OCI-LY7 (cell line): ENCODE results near the gene HMCN1. TPM values are rescaled to one million over a fixed set of nuclear protein-coding genes. Genes with fewer than 3 reads are reported as not detected.

Experiments used
- BruUV-seq: library from RNA; stranded (reverse); fragments of 400-500 nt; replicated peaks from 2 replicates; lab custom pipeline; 2021; lab: Mats Ljungman, UMichigan
- CTCF ChIA-PET: fragments of 300-600 bp; sonication (Branson Sonifier 250); formaldehyde crosslinking; loops from one replicate; lab custom pipeline; 2022; ENCODE audit warnings: antibody characterized with exemption; ENCODE audit not compliant: unreplicated experiment; lab: Charles Lee
- POLR2A ChIA-PET: fragments of 300-600 bp; sonication (Branson Sonifier 250); formaldehyde crosslinking; loops from one replicate; lab custom pipeline; 2022; ENCODE audit warnings: antibody characterized with exemption; lab: Charles Lee
- DNase-seq: peaks from one replicate; pipeline ENCODE4 v3.0.0-alpha.2; 2015; ENCODE audit warnings: low spot score
- H2AFZ ChIP-seq: fragments of 200-600 bp; sonication (generic), shearing (Covaris generic); 2 replicates; pipeline ENCODE4 v1.6.1; 2014; ENCODE audit warnings: mild to moderate bottlenecking, antibody characterized with exemption, low read length, moderate library complexity
- H3K27ac ChIP-seq: fragments of 200-600 bp; sonication (generic); 2 replicates; pipeline ENCODE4 v1.5.1; 2014; ENCODE audit warnings: mixed run types, low read depth, mild to moderate bottlenecking, moderate library complexity, low read length, inconsistent platforms; ENCODE audit not compliant: poor library complexity, severe bottlenecking
- H3K36me3 ChIP-seq: fragments of 200-600 bp; sonication (generic); 2 replicates; pipeline ENCODE4 v1.6.1; 2014; ENCODE audit warnings: mild to moderate bottlenecking, antibody characterized with exemption, low read length, moderate library complexity, mixed read lengths; ENCODE audit not compliant: insufficient read depth
- H3K4me1 ChIP-seq: fragments of 200-600 bp; sonication (generic); 2 replicates; pipeline ENCODE4 v1.5.1; 2014; ENCODE audit warnings: mild to moderate bottlenecking, low read length; ENCODE audit not compliant: insufficient read depth, poor library complexity, severe bottlenecking
- H3K4me2 ChIP-seq: fragments of 200-600 bp; sonication (generic); 2 replicates; pipeline ENCODE4 v1.6.1; 2014; ENCODE audit warnings: mild to moderate bottlenecking, low read length
- H3K4me3 ChIP-seq: fragments of 200-600 bp; sonication (generic); 2 replicates; pipeline ENCODE4 v1.5.1; 2014; ENCODE audit warnings: mild to moderate bottlenecking, low read depth, low read length; ENCODE audit not compliant: poor library complexity, severe bottlenecking
- H3K79me2 ChIP-seq: fragments of 200-600 bp; sonication (generic); 2 replicates; pipeline ENCODE4 v1.6.1; 2016; ENCODE audit warnings: low read depth, mild to moderate bottlenecking, low read length, moderate library complexity, mixed read lengths; ENCODE audit not compliant: insufficient read depth
- H3K9me2 ChIP-seq: fragments of 200-600 bp; sonication (generic); 2 replicates; pipeline ENCODE4 v1.6.1; 2016; ENCODE audit warnings: mild to moderate bottlenecking, low read length, mixed read lengths; ENCODE audit not compliant: insufficient read depth
- H3K9me3 ChIP-seq: fragments of 200-600 bp; sonication (generic); 2 replicates; pipeline ENCODE4 v1.6.1; 2014; ENCODE audit warnings: mild to moderate bottlenecking, mixed run types, low read length, mixed read lengths
- H4K20me1 ChIP-seq: fragments of 200-600 bp; sonication (generic); 2 replicates; pipeline ENCODE4 v1.6.1; 2014; ENCODE audit warnings: mild to moderate bottlenecking, antibody characterized with exemption, low read length, moderate library complexity, mixed read lengths; ENCODE audit not compliant: insufficient read depth
- EZH2phosphoT487 ChIP-seq: fragments of 200-600 bp; sonication (generic); IDR thresholded peaks from 2 replicates; pipeline ENCODE4 v1.6.1; 2018; ENCODE audit warnings: low read depth, borderline replicate concordance, mild to moderate bottlenecking, mixed run types, antibody characterized with exemption, low read length, moderate library complexity, mixed read lengths
- intact Hi-C: fragments of 100-400 bp; cut with micrococcal nuclease; formaldehyde crosslinking; loops from one replicate; pipeline ENCODE4 v1.10.0; 2022; ENCODE audit not compliant: unreplicated experiment
- total RNA-seq, 2 experiments: library from RNA; depleted of rRNA in 1 of 2; stranded (reverse); fragments of >200 nt in 1 of 2; shearing (Covaris generic) in 1 of 2; gene quantifications; 2 replicates each; pipeline ENCODE4 v1.2.3, GENCODE V29; 2014 to 2022
- TF ChIP-seq, protein P1 (sequence below): fragments of 200-600 bp; sonication (generic); conservative IDR thresholded peaks from 2 replicates; pipeline ENCODE4 v1.5.1; 2014; ENCODE audit warnings: mild to moderate bottlenecking, antibody characterized with exemption, low read length, moderate library complexity, mixed read lengths

HMCN1 gene
- total RNA-seq, 2 experiments from 2014 or later: 0.02 TPM; not detected in 1

DNA sequence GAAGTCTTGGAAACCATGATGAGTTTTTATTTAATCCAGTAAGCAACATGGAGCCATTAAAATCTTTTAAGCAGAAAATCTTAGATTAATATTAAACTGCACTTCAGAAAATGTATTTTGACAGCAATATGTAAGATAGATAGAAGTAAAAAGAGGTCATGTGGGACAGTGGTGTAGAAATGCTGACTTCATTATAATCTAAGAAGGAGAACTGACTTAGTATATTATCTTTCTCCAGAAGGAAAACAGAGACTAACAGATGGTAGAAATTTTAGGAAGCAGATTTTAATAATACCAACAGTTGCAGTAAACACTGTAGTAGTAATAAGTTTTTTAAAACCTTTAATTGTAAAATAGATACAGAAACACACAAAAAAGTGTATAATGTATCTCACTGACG is 367.9 kb downstream of the HMCN1 start:
- Histone ChIP-seq H4K20me1 (no peaks in the 10 kb centered on the region), H3K9me2 (no peaks in the 10 kb centered on the region), H3K27ac (no peak overlapping the region), H3K4me3 (no peak overlapping the region), H3K4me1 (no peaks in the 10 kb centered on the region), H3K4me2 (no peak overlapping the region), H3K79me2 (no peaks in the 10 kb centered on the region), H3K36me3 (no peaks in the 10 kb centered on the region), H3K9me3 (no peaks in the 10 kb centered on the region), H2AFZ (no peak overlapping the region)
- BruUV-seq: no TSS peak
- intact Hi-C loops: no loop called here
- DNase-seq: no peak
- ChIA-PET CTCF (no interaction called here), POLR2A (no interaction called here)
- TF ChIP-seq, protein P1, sequence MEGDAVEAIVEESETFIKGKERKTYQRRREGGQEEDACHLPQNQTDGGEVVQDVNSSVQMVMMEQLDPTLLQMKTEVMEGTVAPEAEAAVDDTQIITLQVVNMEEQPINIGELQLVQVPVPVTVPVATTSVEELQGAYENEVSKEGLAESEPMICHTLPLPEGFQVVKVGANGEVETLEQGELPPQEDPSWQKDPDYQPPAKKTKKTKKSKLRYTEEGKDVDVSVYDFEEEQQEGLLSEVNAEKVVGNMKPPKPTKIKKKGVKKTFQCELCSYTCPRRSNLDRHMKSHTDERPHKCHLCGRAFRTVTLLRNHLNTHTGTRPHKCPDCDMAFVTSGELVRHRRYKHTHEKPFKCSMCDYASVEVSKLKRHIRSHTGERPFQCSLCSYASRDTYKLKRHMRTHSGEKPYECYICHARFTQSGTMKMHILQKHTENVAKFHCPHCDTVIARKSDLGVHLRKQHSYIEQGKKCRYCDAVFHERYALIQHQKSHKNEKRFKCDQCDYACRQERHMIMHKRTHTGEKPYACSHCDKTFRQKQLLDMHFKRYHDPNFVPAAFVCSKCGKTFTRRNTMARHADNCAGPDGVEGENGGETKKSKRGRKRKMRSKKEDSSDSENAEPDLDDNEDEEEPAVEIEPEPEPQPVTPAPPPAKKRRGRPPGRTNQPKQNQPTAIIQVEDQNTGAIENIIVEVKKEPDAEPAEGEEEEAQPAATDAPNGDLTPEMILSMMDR: no peak
- no peak for TF ChIP-seq EZH2phosphoT487

DNA sequence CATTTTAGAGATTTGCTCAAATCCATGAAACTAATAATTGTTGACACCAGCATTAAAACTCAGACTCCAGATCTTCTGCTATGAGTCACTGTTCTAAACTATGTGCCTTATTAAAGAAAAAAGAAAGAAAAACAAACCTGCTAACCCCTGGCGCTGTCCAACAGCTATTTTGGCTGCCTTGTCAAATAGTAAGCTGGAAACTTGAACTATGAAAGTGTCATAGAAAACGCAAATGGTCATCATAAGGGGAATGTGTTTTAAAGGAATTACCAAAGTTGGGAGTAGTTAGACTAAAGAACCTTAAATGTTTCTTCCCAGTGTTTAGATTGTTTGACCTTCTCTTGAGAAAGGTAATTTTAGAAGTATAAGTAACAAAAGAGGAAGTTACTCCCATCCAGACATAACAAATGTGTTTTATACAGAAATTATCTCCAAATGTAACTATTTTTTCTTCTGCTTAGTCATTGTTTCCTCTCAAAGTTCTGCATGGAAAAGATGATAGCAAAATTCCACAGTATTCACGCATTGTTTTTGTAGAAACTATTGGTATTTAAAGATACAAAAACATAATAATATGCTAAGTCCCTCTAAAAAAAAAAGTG is 368.5 kb downstream of the HMCN1 start:
- intact Hi-C loops: no loop called here
- H3K79me2 ChIP-seq: no peaks in the 10 kb centered on the region
- no peak overlapping the region for H2AFZ ChIP-seq
- no peaks in the 10 kb centered on the region for H4K20me1 ChIP-seq
- no TSS peak for BruUV-seq
- CTCF ChIA-PET: no interaction called here
- POLR2A ChIA-PET: interaction anchor here (0.6 kb wide), 1 partner anchor 814 kb away, joined by 3 read pairs; no protein-coding TSS in a partner anchor
- H3K9me2 ChIP-seq: no peaks in the 10 kb centered on the region
- TF ChIP-seq, protein P1: no peak
- TF ChIP-seq EZH2phosphoT487: no peak
- no peak for DNase-seq
- H3K27ac ChIP-seq: no peak overlapping the region
- no peak overlapping the region for H3K4me2 ChIP-seq
- H3K9me3 ChIP-seq: no peaks in the 10 kb centered on the region
- H3K4me3 ChIP-seq: no peak overlapping the region
- no peaks in the 10 kb centered on the region for H3K36me3 ChIP-seq
- no peaks in the 10 kb centered on the region for H3K4me1 ChIP-seq

DNA sequence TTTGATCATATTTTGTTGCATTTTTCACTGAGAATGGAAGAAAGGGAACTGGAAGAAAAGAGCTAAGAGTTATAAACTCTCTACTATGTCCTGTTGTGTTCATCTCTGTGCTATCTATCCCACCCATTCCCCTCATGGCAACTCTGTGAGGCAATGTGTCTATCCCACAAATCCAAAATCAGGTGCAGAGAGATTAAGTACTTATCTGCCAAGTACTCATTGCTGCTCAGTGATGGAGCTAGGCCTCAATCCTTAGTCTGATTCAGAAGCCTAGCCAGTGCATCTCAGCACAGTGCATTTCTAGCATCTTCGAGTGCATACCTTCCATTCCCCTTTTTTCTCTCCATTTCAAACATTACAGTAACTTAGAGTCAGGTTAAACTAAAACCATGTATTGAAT is 370.3 kb downstream of the HMCN1 start:
- no peak overlapping the region for H3K27ac ChIP-seq
- no peak overlapping the region for H3K4me2 ChIP-seq
- no peaks in the 10 kb centered on the region for H3K79me2 ChIP-seq
- intact Hi-C loops: no loop called here
- no peak for TF ChIP-seq EZH2phosphoT487
- TF ChIP-seq, protein P1: no peak
- POLR2A ChIA-PET: interaction anchor here (1.0 kb wide), 1 partner anchor 9 kb away, joined by 3 read pairs; no protein-coding TSS in a partner anchor
- no TSS peak for BruUV-seq
- no peaks in the 10 kb centered on the region for H3K9me2 ChIP-seq
- no peaks in the 10 kb centered on the region for H3K4me1 ChIP-seq
- CTCF ChIA-PET: no interaction called here
- no peaks in the 10 kb centered on the region for H3K9me3 ChIP-seq
- no peaks in the 10 kb centered on the region for H4K20me1 ChIP-seq
- H3K4me3 ChIP-seq: no peak overlapping the region
- no peak for DNase-seq
- no peaks in the 10 kb centered on the region for H3K36me3 ChIP-seq
- H2AFZ ChIP-seq: no peak overlapping the region
